WTC11 (cell line): ENCODE results near the gene MROH2B. TPM values are rescaled to one million over a fixed set of nuclear protein-coding genes. Genes with fewer than 3 reads are reported as not detected.

Source experiments
- ATAC-seq: fragments of 200-7000 bp; cut with Tn5 transposase; 2 replicates; pipeline ENCODE4 v1.10.0; 2021; ENCODE audit warnings: mild to moderate bottlenecking, moderate library complexity
- CTCF ChIA-PET: fragments of 300-600 bp; sonication (Branson Sonifier 250); formaldehyde crosslinking; loops from one replicate; lab custom pipeline; 2021; ENCODE audit warnings: antibody characterized with exemption; lab: Charles Lee
- POLR2A ChIA-PET: fragments of 350-600 bp; sonication (Branson Sonifier 250); formaldehyde crosslinking; loops from one replicate; lab custom pipeline; 2021; ENCODE audit warnings: antibody characterized with exemption; lab: Charles Lee
- DNase-seq: peaks from one replicate; pipeline ENCODE4 v3.0.0; 2021; ENCODE audit warnings: low spot score
- H3K27ac Mint-ChIP-seq: 2 replicates; pipeline ENCODE4 v1.8.0; 2021; ENCODE audit warnings: mixed read lengths
- H3K27me3 Mint-ChIP-seq: 2 replicates; pipeline ENCODE4 v1.8.0; 2021; ENCODE audit warnings: low read depth, mild to moderate bottlenecking, moderate library complexity, mixed read lengths
- H3K36me3 Mint-ChIP-seq: 2 replicates; pipeline ENCODE4 v1.8.0; 2021; ENCODE audit warnings: mixed read lengths
- H3K4me1 Mint-ChIP-seq: 2 replicates; pipeline ENCODE4 v1.8.0; 2022; ENCODE audit warnings: mixed read lengths
- H3K4me3 Mint-ChIP-seq: 2 replicates; pipeline ENCODE4 v1.8.0; 2021; ENCODE audit warnings: mild to moderate bottlenecking, moderate library complexity, mixed read lengths
- H3K9me3 Mint-ChIP-seq: 2 replicates; pipeline ENCODE4 v1.8.0; 2021; ENCODE audit warnings: mixed read lengths
- ATF1 ChIP-seq: sonication (generic); formaldehyde crosslinking; IDR thresholded peaks from 2 replicates; pipeline ENCODE4 v1.8.1; 2023; ENCODE audit warnings: mild to moderate bottlenecking, moderate library complexity, missing genetic modification reagents
- ELF4 ChIP-seq: sonication (generic); formaldehyde crosslinking; IDR thresholded peaks from 2 replicates; pipeline ENCODE4 v1.8.1; 2022; ENCODE audit warnings: low read depth, mild to moderate bottlenecking, moderate library complexity, missing genetic modification reagents
- FOXJ3 ChIP-seq: sonication (generic); formaldehyde crosslinking; IDR thresholded peaks from 2 replicates; pipeline ENCODE4 v1.9.0; 2021; ENCODE audit warnings: missing genetic modification reagents, mild to moderate bottlenecking, borderline replicate concordance
- FOXK1 ChIP-seq: sonication (generic); formaldehyde crosslinking; IDR thresholded peaks from 2 replicates; pipeline ENCODE4 v1.8.0; 2022; ENCODE audit warnings: mild to moderate bottlenecking, moderate library complexity, missing genetic modification reagents
- JUN ChIP-seq: sonication (generic); formaldehyde crosslinking; IDR thresholded peaks from 2 replicates; pipeline ENCODE4 v1.8.0; 2023; ENCODE audit warnings: mild to moderate bottlenecking, missing genetic modification reagents
- KAT7 ChIP-seq: sonication (generic); formaldehyde crosslinking; IDR thresholded peaks from 2 replicates; pipeline ENCODE4 v1.8.1; 2023; ENCODE audit warnings: missing genetic modification reagents, mild to moderate bottlenecking, borderline replicate concordance
- TP53 ChIP-seq: sonication (generic); formaldehyde crosslinking; IDR thresholded peaks from 2 replicates; pipeline ENCODE4 v1.8.1; 2023; ENCODE audit warnings: mild to moderate bottlenecking, missing genetic modification reagents
- ZNF263 ChIP-seq: sonication (generic); formaldehyde crosslinking; IDR thresholded peaks from 2 replicates; pipeline ENCODE4 v1.8.1; 2022; ENCODE audit warnings: low read depth, mild to moderate bottlenecking, moderate library complexity, missing genetic modification reagents
- ZNF416 ChIP-seq: fragments of 250-450 bp; sonication (Bioruptor Pico); IDR thresholded peaks from 2 replicates; pipeline ENCODE4 v1.9.0; 2021; ENCODE audit warnings: mild to moderate bottlenecking, inconsistent platforms
- ZNF423 ChIP-seq: fragments of 250-450 bp; sonication (Bioruptor Pico); IDR thresholded peaks from 2 replicates; pipeline ENCODE4 v2.1.2; 2022; ENCODE audit warnings: mild to moderate bottlenecking, moderate library complexity
- ZNF671 ChIP-seq: fragments of 250-450 bp; sonication (Bioruptor Pico); IDR thresholded peaks from 2 replicates; pipeline ENCODE4 v1.8.0; 2021; ENCODE audit warnings: mild to moderate bottlenecking
- total RNA-seq: library from RNA; stranded (reverse); gene quantifications from 3 replicates; pipeline ENCODE4 v1.2.3, GENCODE V29; 2021
- TF ChIP-seq, protein P1 (sequence below): fragments of 250-450 bp; sonication (Bioruptor Pico); IDR thresholded peaks from 2 replicates; pipeline ENCODE4 v2.1.2; 2022; ENCODE audit warnings: mild to moderate bottlenecking, moderate library complexity
- TF ChIP-seq, protein P2 (sequence below): fragments of 250-450 bp; sonication (Bioruptor Pico); IDR thresholded peaks from 2 replicates; pipeline ENCODE4 v1.9.0; 2021; ENCODE audit warnings: mild to moderate bottlenecking, borderline replicate concordance
- TF ChIP-seq, protein P3 (sequence below): sonication (generic); formaldehyde crosslinking; IDR thresholded peaks from 2 replicates; pipeline ENCODE4 v1.8.1; 2022; ENCODE audit warnings: low read depth, mild to moderate bottlenecking, moderate library complexity, missing genetic modification reagents, borderline replicate concordance
- TF ChIP-seq, protein P4 (sequence below): sonication (generic); formaldehyde crosslinking; IDR thresholded peaks from 2 replicates; pipeline ENCODE4 v1.8.0; 2022; ENCODE audit warnings: mild to moderate bottlenecking, missing genetic modification reagents
- TF ChIP-seq, protein P5 (sequence below): sonication (generic); formaldehyde crosslinking; IDR thresholded peaks from 2 replicates; pipeline ENCODE4 v1.8.1; 2022; ENCODE audit warnings: mild to moderate bottlenecking, missing genetic modification reagents, moderate library complexity, borderline replicate concordance
- TF ChIP-seq, protein P6 (sequence below): fragments of 250-450 bp; sonication (Bioruptor Pico); IDR thresholded peaks from 2 replicates; pipeline ENCODE4 v1.8.0; 2021; ENCODE audit warnings: mild to moderate bottlenecking
- TF ChIP-seq, protein P7 (sequence below): sonication (generic); formaldehyde crosslinking; IDR thresholded peaks from 2 replicates; pipeline ENCODE4 v1.8.0; 2022; ENCODE audit warnings: mild to moderate bottlenecking, missing genetic modification reagents
- TF ChIP-seq, protein P8 (sequence below): sonication (generic); formaldehyde crosslinking; IDR thresholded peaks from 2 replicates; pipeline ENCODE4 v1.8.0; 2023; ENCODE audit warnings: missing genetic modification reagents

Gene MROH2B
- total RNA-seq, 1 experiment from 2014 or later, result not detected

DNA sequence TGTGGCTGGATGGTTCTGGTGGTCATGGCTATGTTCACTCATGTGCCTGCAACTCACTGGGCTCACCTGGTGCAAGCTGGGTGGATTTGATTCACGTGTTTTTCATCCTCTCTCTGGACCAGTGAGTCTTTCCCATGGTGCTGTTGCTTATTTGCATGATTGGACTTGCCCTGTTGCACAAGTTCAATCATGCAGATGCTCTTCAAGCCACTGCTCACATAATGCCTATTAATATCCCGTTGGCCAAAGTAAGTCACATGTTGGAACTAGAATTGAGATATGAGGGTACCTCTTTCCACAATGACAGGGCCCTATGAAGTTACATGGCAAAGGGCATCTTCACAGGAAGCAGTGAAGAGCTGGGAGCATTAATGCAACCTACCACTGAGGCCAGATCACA is 26.5 kb upstream of the MROH2B start:
- Mint-ChIP-seq H3K36me3 (no peaks in the 10 kb centered on the region), H3K4me1 (peaks cover 2% of the 10 kb centered on the region; the same call in 1 of the 2 replicates), H3K9me3 (peaks cover 18% of the 10 kb centered on the region), H3K27me3 (no peaks in the 10 kb centered on the region), H3K27ac (no peak overlapping the region), H3K4me3 (no peak overlapping the region)
- DNase-seq (no peak), ATAC-seq (no peak)
- POLR2A ChIA-PET, result no interaction called here
- TF ChIP-seq FOXJ3 (CRISPR knock-in tag), result no peak
- TF ChIP-seq ELF4 (CRISPR knock-in tag), result no peak
- TF ChIP-seq, protein P1, sequence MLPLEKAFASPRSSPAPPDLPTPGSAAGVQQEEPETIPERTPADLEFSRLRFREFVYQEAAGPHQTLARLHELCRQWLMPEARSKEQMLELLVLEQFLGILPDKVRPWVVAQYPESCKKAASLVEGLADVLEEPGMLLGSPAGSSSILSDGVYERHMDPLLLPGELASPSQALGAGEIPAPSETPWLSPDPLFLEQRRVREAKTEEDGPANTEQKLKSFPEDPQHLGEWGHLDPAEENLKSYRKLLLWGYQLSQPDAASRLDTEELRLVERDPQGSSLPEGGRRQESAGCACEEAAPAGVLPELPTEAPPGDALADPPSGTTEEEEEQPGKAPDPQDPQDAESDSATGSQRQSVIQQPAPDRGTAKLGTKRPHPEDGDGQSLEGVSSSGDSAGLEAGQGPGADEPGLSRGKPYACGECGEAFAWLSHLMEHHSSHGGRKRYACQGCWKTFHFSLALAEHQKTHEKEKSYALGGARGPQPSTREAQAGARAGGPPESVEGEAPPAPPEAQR, result no peak
- TF ChIP-seq, protein P2, sequence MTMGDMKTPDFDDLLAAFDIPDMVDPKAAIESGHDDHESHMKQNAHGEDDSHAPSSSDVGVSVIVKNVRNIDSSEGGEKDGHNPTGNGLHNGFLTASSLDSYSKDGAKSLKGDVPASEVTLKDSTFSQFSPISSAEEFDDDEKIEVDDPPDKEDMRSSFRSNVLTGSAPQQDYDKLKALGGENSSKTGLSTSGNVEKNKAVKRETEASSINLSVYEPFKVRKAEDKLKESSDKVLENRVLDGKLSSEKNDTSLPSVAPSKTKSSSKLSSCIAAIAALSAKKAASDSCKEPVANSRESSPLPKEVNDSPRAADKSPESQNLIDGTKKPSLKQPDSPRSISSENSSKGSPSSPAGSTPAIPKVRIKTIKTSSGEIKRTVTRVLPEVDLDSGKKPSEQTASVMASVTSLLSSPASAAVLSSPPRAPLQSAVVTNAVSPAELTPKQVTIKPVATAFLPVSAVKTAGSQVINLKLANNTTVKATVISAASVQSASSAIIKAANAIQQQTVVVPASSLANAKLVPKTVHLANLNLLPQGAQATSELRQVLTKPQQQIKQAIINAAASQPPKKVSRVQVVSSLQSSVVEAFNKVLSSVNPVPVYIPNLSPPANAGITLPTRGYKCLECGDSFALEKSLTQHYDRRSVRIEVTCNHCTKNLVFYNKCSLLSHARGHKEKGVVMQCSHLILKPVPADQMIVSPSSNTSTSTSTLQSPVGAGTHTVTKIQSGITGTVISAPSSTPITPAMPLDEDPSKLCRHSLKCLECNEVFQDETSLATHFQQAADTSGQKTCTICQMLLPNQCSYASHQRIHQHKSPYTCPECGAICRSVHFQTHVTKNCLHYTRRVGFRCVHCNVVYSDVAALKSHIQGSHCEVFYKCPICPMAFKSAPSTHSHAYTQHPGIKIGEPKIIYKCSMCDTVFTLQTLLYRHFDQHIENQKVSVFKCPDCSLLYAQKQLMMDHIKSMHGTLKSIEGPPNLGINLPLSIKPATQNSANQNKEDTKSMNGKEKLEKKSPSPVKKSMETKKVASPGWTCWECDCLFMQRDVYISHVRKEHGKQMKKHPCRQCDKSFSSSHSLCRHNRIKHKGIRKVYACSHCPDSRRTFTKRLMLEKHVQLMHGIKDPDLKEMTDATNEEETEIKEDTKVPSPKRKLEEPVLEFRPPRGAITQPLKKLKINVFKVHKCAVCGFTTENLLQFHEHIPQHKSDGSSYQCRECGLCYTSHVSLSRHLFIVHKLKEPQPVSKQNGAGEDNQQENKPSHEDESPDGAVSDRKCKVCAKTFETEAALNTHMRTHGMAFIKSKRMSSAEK (CRISPR knock-in tag), result no peak
- TF ChIP-seq, protein P3, sequence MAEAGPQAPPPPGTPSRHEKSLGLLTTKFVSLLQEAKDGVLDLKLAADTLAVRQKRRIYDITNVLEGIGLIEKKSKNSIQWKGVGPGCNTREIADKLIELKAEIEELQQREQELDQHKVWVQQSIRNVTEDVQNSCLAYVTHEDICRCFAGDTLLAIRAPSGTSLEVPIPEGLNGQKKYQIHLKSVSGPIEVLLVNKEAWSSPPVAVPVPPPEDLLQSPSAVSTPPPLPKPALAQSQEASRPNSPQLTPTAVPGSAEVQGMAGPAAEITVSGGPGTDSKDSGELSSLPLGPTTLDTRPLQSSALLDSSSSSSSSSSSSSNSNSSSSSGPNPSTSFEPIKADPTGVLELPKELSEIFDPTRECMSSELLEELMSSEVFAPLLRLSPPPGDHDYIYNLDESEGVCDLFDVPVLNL (CRISPR knock-in tag), result no peak
- TF ChIP-seq, protein P4, sequence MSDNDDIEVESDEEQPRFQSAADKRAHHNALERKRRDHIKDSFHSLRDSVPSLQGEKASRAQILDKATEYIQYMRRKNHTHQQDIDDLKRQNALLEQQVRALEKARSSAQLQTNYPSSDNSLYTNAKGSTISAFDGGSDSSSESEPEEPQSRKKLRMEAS, result no peak
- CTCF ChIA-PET, result no interaction called here

DNA sequence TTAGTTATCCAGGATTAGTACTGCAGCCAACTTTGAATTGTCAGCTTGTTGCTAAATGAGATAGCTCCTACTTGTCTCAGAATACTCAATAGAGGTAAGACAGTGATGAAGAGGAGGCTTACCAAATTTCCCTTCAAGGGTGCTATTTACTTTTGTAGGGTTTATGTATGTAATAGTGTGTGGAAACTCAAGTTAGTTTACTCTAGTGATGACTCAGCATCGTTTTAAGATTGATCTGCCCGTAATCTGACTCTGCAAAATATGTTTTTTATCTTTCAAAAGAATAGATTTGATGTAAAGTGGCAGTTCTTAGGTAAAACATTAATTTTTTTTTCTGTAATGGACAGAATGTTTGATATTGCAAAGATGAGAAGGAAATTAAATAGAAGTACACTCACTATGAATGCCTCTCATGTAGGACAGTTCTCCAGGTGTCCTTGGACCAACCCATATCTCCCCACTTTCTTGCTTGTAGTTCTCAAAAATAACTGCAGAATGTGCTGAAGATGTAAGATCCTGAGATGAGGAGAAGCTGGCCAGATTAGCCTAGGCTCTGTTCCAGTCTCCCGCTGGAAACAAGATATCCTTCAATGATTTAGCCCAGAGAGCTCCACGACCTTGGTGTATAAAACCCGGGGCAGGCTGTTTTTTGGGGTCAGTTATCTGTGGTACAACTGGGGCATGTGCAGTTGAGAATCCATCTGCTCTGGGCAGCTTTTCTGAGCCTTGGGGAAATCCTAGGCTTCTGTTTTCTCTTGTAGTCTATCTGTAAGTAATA is 24.4 kb upstream of the MROH2B start:
- TF ChIP-seq, protein P5, sequence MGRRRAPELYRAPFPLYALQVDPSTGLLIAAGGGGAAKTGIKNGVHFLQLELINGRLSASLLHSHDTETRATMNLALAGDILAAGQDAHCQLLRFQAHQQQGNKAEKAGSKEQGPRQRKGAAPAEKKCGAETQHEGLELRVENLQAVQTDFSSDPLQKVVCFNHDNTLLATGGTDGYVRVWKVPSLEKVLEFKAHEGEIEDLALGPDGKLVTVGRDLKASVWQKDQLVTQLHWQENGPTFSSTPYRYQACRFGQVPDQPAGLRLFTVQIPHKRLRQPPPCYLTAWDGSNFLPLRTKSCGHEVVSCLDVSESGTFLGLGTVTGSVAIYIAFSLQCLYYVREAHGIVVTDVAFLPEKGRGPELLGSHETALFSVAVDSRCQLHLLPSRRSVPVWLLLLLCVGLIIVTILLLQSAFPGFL (CRISPR knock-in tag), result no peak
- TF ChIP-seq KAT7 (CRISPR knock-in tag) (no peak), ZNF423 (no peak), JUN (CRISPR knock-in tag) (no peak)
- ATAC-seq, result no peak
- DNase-seq, result no peak
- no peaks in the 10 kb centered on the region for H3K36me3 Mint-ChIP-seq
- H3K27ac Mint-ChIP-seq, result no peak overlapping the region
- H3K9me3 Mint-ChIP-seq, result peaks cover 33% of the 10 kb centered on the region
- no peak overlapping the region for H3K4me3 Mint-ChIP-seq
- H3K4me1 Mint-ChIP-seq, result peaks cover 2% of the 10 kb centered on the region; the same call in 1 of the 2 replicates
- H3K27me3 Mint-ChIP-seq, result peaks cover 3% of the 10 kb centered on the region; the same call in 1 of the 2 replicates
- ChIA-PET CTCF (no interaction called here), POLR2A (no interaction called here)

DNA sequence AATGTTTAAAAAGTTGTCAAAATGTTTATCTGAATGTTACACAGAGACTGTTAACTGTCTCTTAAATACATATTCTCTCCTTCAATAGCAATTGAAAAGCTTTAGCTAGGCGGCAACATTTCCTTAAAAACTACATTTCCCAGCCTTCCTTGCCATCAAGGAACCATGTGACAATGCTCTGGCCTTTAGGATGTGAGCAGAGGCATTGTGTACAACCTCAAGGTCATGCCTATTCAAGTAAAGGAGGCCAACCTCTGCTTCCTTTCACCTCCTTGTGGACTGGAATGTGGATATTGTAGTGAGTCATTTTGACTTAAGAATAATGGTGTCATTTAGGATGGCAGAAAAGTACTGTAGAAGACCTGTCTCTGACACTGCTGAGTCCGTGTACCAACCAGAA is 23.7 kb upstream of the MROH2B start:
- Mint-ChIP-seq H3K4me3 (no peak overlapping the region), H3K27ac (no peak overlapping the region), H3K36me3 (no peaks in the 10 kb centered on the region), H3K27me3 (peaks cover 3% of the 10 kb centered on the region; the same call in 1 of the 2 replicates), H3K4me1 (peaks cover 2% of the 10 kb centered on the region; the same call in 1 of the 2 replicates), H3K9me3 (peaks cover 39% of the 10 kb centered on the region)
- peak; percentile 71 for ATAC-seq
- no peak for DNase-seq
- ChIA-PET POLR2A (no interaction called here), CTCF (no interaction called here)
- TF ChIP-seq ATF1 (CRISPR knock-in tag) (no peak), TP53 (CRISPR knock-in tag) (no peak), ZNF263 (CRISPR knock-in tag) (no peak), ZNF416 (CRISPR knock-in tag) (no peak), FOXK1 (CRISPR knock-in tag) (no peak), ELF4 (CRISPR knock-in tag) (no peak), ZNF671 (CRISPR knock-in tag) (no peak)
- TF ChIP-seq, protein P6, sequence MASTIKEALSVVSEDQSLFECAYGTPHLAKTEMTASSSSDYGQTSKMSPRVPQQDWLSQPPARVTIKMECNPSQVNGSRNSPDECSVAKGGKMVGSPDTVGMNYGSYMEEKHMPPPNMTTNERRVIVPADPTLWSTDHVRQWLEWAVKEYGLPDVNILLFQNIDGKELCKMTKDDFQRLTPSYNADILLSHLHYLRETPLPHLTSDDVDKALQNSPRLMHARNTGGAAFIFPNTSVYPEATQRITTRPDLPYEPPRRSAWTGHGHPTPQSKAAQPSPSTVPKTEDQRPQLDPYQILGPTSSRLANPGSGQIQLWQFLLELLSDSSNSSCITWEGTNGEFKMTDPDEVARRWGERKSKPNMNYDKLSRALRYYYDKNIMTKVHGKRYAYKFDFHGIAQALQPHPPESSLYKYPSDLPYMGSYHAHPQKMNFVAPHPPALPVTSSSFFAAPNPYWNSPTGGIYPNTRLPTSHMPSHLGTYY (CRISPR knock-in tag), result no peak
- TF ChIP-seq, protein P7, sequence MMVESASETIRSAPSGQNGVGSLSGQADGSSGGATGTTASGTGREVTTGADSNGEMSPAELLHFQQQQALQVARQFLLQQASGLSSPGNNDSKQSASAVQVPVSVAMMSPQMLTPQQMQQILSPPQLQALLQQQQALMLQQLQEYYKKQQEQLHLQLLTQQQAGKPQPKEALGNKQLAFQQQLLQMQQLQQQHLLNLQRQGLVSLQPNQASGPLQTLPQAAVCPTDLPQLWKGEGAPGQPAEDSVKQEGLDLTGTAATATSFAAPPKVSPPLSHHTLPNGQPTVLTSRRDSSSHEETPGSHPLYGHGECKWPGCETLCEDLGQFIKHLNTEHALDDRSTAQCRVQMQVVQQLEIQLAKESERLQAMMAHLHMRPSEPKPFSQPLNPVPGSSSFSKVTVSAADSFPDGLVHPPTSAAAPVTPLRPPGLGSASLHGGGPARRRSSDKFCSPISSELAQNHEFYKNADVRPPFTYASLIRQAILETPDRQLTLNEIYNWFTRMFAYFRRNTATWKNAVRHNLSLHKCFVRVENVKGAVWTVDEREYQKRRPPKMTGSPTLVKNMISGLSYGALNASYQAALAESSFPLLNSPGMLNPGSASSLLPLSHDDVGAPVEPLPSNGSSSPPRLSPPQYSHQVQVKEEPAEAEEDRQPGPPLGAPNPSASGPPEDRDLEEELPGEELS, result no peak
- TF ChIP-seq, protein P8, sequence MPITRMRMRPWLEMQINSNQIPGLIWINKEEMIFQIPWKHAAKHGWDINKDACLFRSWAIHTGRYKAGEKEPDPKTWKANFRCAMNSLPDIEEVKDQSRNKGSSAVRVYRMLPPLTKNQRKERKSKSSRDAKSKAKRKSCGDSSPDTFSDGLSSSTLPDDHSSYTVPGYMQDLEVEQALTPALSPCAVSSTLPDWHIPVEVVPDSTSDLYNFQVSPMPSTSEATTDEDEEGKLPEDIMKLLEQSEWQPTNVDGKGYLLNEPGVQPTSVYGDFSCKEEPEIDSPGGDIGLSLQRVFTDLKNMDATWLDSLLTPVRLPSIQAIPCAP (CRISPR knock-in tag), result no peak
